ENCODE measurements around the gene TPI1.

DNA sequence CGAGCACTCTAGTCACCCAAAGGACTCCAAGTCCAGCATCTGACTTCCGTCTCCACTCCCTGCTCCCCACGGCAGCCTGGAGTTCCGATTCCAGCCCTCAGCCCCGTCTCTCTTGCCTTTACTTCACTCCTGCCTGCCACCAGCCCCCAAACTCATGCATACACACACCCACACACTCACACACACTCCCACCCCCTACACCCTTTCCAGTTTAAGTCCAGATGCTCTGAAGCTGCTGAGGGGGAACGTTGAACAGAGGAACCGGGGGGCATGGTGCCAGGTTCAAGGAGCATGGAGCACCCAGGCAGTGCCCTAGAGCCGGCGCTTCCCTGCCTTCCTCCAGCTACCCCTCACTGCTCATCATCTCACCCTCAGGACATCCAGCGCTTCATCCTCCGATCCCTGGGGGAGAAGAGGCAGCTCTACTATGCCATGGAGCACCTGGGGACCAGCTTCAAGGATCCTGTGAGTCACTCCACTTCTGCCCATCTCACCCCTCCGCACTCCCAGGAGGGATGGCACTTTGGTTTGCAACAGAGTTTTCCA, 35.8 kb upstream of the TPI1 start:
- no peak for TF ChIP-seq CTCF (IDR thresholded peaks at IDR 0.05)
- no peak for TF ChIP-seq POLR2AphosphoS5 (IDR thresholded peaks at IDR 0.05)

All from esophagus muscularis mucosa (tissue), 3 donors.